ENCODE results near the gene RALB.
"Not testable (repeated sequence)": the region's sequence is repeated elsewhere in the genome, so short reads cannot be mapped to it uniquely, and the experiment has no call there.

The RALB gene

GRCh38 chr2:120253021-120253882 is 600 bp downstream of the RALB start:
- H3K27me3 ChIP-seq (replicated peaks; ENCODE audit: control insufficient read depth, insufficient read depth, low read length, poor library complexity, severe bottlenecking), result no peaks in the 10 kb centered on the region
- peak overlapping the region; percentile 81 for H3K27ac ChIP-seq (ENCODE audit: insufficient read depth, low read length, poor library complexity, severe bottlenecking)
- peaks cover 8% of the 10 kb centered on the region for H3K4me1 ChIP-seq (ENCODE audit: control insufficient read depth, insufficient read depth, low read length, poor library complexity, severe bottlenecking)
- H3K36me3 ChIP-seq (ENCODE audit: control insufficient read depth, insufficient read depth, low read length), result no peaks in the 10 kb centered on the region
- DNase-seq, result peak in 1 of 3 donors; percentile 3
- no peaks in the 10 kb centered on the region for H3K9me3 ChIP-seq (ENCODE audit: control insufficient read depth, low read length)
- peak overlapping the region; percentile 100 for H3K4me3 ChIP-seq (ENCODE audit: insufficient read depth, low read depth, low read length, poor library complexity, severe bottlenecking)

DNA sequence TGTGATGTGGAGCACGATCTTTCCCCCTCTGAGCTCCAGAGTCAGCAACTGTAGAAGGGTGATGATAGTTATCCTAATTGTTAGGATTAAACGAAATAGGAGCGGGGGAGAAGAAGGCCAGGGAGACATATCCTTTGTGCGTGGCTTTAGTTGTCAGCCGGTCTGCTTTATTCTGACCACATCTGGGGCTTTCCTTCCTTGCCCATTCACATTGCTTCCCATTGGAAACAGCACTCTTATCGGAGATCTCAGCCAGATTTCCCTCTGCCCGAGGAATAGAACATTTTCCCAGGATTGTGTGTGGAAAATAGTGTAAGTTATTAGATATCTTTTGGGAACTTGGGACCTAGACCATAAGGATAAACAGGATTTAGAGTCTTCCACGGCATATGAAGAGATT is 1.5 kb downstream of the RALB start:
- Histone ChIP-seq H3K27ac (ENCODE audit: insufficient read depth, low read length, poor library complexity, severe bottlenecking) (no peak overlapping the region), H3K4me3 (ENCODE audit: insufficient read depth, low read depth, low read length, poor library complexity, severe bottlenecking) (no peak overlapping the region), H3K4me1 (ENCODE audit: control insufficient read depth, insufficient read depth, low read length, poor library complexity, severe bottlenecking) (peaks cover 8% of the 10 kb centered on the region), H3K27me3 (replicated peaks; ENCODE audit: control insufficient read depth, insufficient read depth, low read length, poor library complexity, severe bottlenecking) (no peaks in the 10 kb centered on the region), H3K36me3 (ENCODE audit: control insufficient read depth, insufficient read depth, low read length) (no peaks in the 10 kb centered on the region), H3K9me3 (ENCODE audit: control insufficient read depth, low read length) (no peaks in the 10 kb centered on the region)
- DNase-seq, result no peak

GRCh38 chr2:120255071-120255470 is 2.4 kb downstream of the RALB start:
- Histone ChIP-seq H3K36me3 (ENCODE audit: control insufficient read depth, insufficient read depth, low read length) (no peaks in the 10 kb centered on the region), H3K4me3 (ENCODE audit: insufficient read depth, low read depth, low read length, poor library complexity, severe bottlenecking) (no peak overlapping the region), H3K9me3 (ENCODE audit: control insufficient read depth, low read length) (no peaks in the 10 kb centered on the region), H3K4me1 (ENCODE audit: control insufficient read depth, insufficient read depth, low read length, poor library complexity, severe bottlenecking) (peaks cover 8% of the 10 kb centered on the region), H3K27me3 (replicated peaks; ENCODE audit: control insufficient read depth, insufficient read depth, low read length, poor library complexity, severe bottlenecking) (no peaks in the 10 kb centered on the region), H3K27ac (ENCODE audit: insufficient read depth, low read length, poor library complexity, severe bottlenecking) (no peak overlapping the region)
- no peak for DNase-seq

- Histone ChIP-seq H3K4me1 (ENCODE audit: control insufficient read depth, insufficient read depth, low read length, poor library complexity, severe bottlenecking) (peaks cover 8% of the 10 kb centered on the region), H3K4me3 (ENCODE audit: insufficient read depth, low read depth, low read length, poor library complexity, severe bottlenecking) (no peak overlapping the region), H3K27me3 (replicated peaks; ENCODE audit: control insufficient read depth, insufficient read depth, low read length, poor library complexity, severe bottlenecking) (no peaks in the 10 kb centered on the region), H3K36me3 (ENCODE audit: control insufficient read depth, insufficient read depth, low read length) (no peaks in the 10 kb centered on the region), H3K27ac (ENCODE audit: insufficient read depth, low read length, poor library complexity, severe bottlenecking) (no peak overlapping the region), H3K9me3 (ENCODE audit: control insufficient read depth, low read length) (no peaks in the 10 kb centered on the region)
- no peak for DNase-seq
Observed at GRCh38 chr2:120255986-120256650, 3.5 kb downstream of the RALB start.

DNA sequence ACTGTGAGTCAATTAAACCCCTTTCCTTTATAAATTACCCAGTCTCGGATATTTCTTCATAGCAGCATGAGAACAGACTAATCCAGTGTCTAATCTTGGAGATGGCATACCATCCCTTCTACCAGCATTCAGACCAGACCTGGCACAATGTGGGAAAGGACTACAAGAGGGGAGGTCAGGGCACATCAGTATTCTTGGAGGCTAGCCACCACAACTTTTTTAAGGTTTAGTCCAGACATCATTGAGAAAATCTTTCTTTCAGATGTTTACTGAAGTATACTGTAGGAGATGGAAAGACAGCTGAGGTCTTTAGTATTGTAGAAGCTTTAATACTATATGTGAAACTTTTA is 4.0 kb downstream of the RALB start:
- Histone ChIP-seq H3K36me3 (ENCODE audit: control insufficient read depth, insufficient read depth, low read length) (no peaks in the 10 kb centered on the region), H3K4me3 (ENCODE audit: insufficient read depth, low read depth, low read length, poor library complexity, severe bottlenecking) (no peak overlapping the region), H3K9me3 (ENCODE audit: control insufficient read depth, low read length) (no peaks in the 10 kb centered on the region), H3K27ac (ENCODE audit: insufficient read depth, low read length, poor library complexity, severe bottlenecking) (no peak overlapping the region), H3K27me3 (replicated peaks; ENCODE audit: control insufficient read depth, insufficient read depth, low read length, poor library complexity, severe bottlenecking) (no peaks in the 10 kb centered on the region), H3K4me1 (ENCODE audit: control insufficient read depth, insufficient read depth, low read length, poor library complexity, severe bottlenecking) (peaks cover 8% of the 10 kb centered on the region)
- no peak for DNase-seq

- Histone ChIP-seq H3K27me3 (replicated peaks; ENCODE audit: control insufficient read depth, insufficient read depth, low read length, poor library complexity, severe bottlenecking) (no peaks in the 10 kb centered on the region), H3K36me3 (ENCODE audit: control insufficient read depth, insufficient read depth, low read length) (no peaks in the 10 kb centered on the region), H3K4me1 (ENCODE audit: control insufficient read depth, insufficient read depth, low read length, poor library complexity, severe bottlenecking) (peaks cover 8% of the 10 kb centered on the region), H3K27ac (ENCODE audit: insufficient read depth, low read length, poor library complexity, severe bottlenecking) (no peak overlapping the region), H3K4me3 (ENCODE audit: insufficient read depth, low read depth, low read length, poor library complexity, severe bottlenecking) (no peak overlapping the region), H3K9me3 (ENCODE audit: control insufficient read depth, low read length) (no peaks in the 10 kb centered on the region)
- DNase-seq, result no peak
Observed at GRCh38 chr2:120257522-120257921, 4.9 kb downstream of the RALB start.

DNA sequence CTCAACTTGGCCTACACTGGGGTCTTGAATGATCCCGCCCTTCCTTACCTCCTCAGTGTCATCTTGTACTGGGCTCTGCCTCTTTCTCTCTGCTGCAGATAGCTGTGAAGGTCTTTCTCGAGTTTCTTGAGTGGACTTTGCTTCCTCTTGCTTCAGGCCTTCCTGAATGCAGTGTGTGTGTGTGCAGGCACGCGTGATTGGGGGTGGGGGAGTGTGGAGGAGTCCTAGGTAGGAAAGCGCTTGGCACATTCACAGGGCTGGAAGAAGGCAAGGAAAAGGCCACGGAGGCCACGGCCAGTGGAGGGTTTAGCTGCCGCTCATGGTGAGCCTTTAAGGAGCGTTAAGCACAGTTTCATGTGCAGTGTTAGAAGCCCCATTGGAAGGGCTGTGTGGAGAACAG is 5.5 kb downstream of the RALB start:
- H3K27ac ChIP-seq (ENCODE audit: insufficient read depth, low read length, poor library complexity, severe bottlenecking), result no peak overlapping the region
- no peaks in the 10 kb centered on the region for H3K36me3 ChIP-seq (ENCODE audit: control insufficient read depth, insufficient read depth, low read length)
- no peaks in the 10 kb centered on the region for H3K9me3 ChIP-seq (ENCODE audit: control insufficient read depth, low read length)
- no peak for DNase-seq
- H3K4me1 ChIP-seq (ENCODE audit: control insufficient read depth, insufficient read depth, low read length, poor library complexity, severe bottlenecking), result peaks cover 8% of the 10 kb centered on the region
- no peaks in the 10 kb centered on the region for H3K27me3 ChIP-seq (replicated peaks; ENCODE audit: control insufficient read depth, insufficient read depth, low read length, poor library complexity, severe bottlenecking)
- H3K4me3 ChIP-seq (ENCODE audit: insufficient read depth, low read depth, low read length, poor library complexity, severe bottlenecking), result no peak overlapping the region

DNA sequence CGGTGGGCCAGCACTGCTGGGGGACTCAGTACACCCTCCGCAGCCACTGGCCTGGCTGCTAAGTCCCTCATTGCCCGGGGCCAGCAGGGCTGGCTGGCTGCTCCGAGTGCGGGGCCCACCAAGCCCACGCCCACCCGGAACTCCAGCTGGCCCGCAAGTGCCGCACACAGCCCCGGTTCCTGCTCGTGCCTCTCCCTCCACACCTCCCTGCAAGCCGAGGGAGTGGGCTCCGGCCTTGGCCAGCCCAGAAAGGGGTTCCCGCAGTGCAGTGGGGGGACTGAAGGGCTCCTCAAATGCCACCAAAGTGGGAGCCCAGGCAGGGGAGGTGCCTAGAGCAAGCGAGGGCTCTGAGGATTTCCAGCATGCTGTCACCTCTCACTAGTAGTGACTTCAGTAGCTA is 7.3 kb downstream of the RALB start:
- not testable (repeated sequence) for H3K27ac ChIP-seq (ENCODE audit: insufficient read depth, low read length, poor library complexity, severe bottlenecking); H3K9me3 ChIP-seq (ENCODE audit: control insufficient read depth, low read length); H3K36me3 ChIP-seq (ENCODE audit: control insufficient read depth, insufficient read depth, low read length); H3K4me3 ChIP-seq (ENCODE audit: insufficient read depth, low read depth, low read length, poor library complexity, severe bottlenecking); H3K4me1 ChIP-seq (ENCODE audit: control insufficient read depth, insufficient read depth, low read length, poor library complexity, severe bottlenecking); DNase-seq; H3K27me3 ChIP-seq (replicated peaks; ENCODE audit: control insufficient read depth, insufficient read depth, low read length, poor library complexity, severe bottlenecking)

- no peak for DNase-seq
- H3K4me3 ChIP-seq (ENCODE audit: insufficient read depth, low read depth, low read length, poor library complexity, severe bottlenecking), result no peak overlapping the region
- no peaks in the 10 kb centered on the region for H3K9me3 ChIP-seq (ENCODE audit: control insufficient read depth, low read length)
- H3K27me3 ChIP-seq (replicated peaks; ENCODE audit: control insufficient read depth, insufficient read depth, low read length, poor library complexity, severe bottlenecking), result no peaks in the 10 kb centered on the region
- no peaks in the 10 kb centered on the region for H3K4me1 ChIP-seq (ENCODE audit: control insufficient read depth, insufficient read depth, low read length, poor library complexity, severe bottlenecking)
- H3K36me3 ChIP-seq (ENCODE audit: control insufficient read depth, insufficient read depth, low read length), result no peaks in the 10 kb centered on the region
- H3K27ac ChIP-seq (ENCODE audit: insufficient read depth, low read length, poor library complexity, severe bottlenecking), result no peak overlapping the region
Observed at GRCh38 chr2:120260736-120261135, 8.1 kb downstream of the RALB start.

GRCh38 chr2:120261387-120262006 is 8.8 kb downstream of the RALB start:
- H3K36me3 ChIP-seq (ENCODE audit: control insufficient read depth, insufficient read depth, low read length), result no peaks in the 10 kb centered on the region
- H3K9me3 ChIP-seq (ENCODE audit: control insufficient read depth, low read length), result no peaks in the 10 kb centered on the region
- H3K4me1 ChIP-seq (ENCODE audit: control insufficient read depth, insufficient read depth, low read length, poor library complexity, severe bottlenecking), result no peaks in the 10 kb centered on the region
- no peak for DNase-seq
- H3K4me3 ChIP-seq (ENCODE audit: insufficient read depth, low read depth, low read length, poor library complexity, severe bottlenecking), result no peak overlapping the region
- H3K27me3 ChIP-seq (replicated peaks; ENCODE audit: control insufficient read depth, insufficient read depth, low read length, poor library complexity, severe bottlenecking), result no peaks in the 10 kb centered on the region
- no peak overlapping the region for H3K27ac ChIP-seq (ENCODE audit: insufficient read depth, low read length, poor library complexity, severe bottlenecking)
